ENCODE results near the gene TRIM73.
"Not testable (repeated sequence)": the region's sequence is repeated elsewhere in the genome, so short reads cannot be mapped to it uniquely, and the experiment has no call there.

DNA sequence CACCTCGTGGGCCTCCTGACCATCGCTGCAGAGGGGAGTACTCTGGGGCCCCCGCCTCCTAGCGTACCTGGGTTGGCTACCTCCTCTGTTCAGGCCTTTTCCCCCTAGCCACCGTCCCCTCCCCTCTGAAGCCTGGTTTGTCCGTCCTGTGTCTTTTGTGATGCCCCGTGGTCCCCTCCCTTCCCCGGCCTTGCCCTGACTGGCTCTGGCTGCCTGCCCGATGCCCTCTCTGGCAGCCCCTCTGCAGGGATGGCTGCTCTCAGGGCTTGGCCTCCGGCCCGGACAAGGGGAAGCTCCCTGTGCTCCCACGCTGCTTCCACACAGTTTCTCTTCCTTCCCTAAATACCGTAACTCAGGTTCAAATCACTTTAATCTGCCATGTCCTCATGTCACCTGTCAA, 24.3 kb downstream of the TRIM73 start:
- TF ChIP-seq CTCF, POLR2A, EP300, POLR2AphosphoS5 (IDR thresholded peaks at IDR 0.05): not testable (repeated sequence)
